ENCODE data around the gene PKP4.
A peak's percentile ranks its signal among the peaks of the same experiment; 100 is the strongest.

Gene PKP4

DNA sequence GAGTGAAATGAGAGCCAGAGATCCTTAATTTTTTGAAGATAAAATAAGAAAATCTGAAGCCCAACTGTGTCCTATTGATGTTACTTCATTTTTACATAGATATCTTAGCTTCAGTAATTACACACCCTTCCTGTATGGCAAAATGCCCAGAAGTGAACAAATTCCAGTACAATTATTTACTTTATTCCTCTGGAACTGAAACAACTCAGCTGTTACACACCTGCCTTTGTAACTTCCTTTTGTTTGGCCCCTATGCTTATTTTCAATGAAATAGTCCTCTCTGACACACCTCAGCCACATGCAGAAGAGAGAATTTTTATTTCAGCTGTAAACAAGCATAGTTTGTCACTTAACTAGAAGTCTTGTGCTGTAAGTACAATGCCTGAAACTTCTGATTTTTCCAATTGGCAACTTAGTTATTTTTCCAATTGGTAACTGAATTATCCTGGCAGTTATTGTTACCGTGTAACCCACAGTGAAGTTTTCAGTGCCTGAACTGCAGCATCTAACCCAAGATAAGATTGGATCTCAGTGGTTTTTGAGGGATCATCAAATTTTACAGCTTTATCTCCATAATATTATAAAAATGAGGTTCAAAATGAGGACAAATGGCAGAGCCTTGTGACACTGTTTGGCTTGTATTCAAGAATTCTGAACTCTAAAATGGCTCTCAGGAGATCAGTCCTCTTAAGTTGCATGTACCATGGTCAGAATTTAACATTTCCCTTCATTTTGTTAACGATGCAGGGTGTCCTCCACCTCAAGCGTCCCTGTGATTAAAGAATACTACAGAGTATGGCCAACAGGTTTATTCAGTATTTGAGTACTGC is 82.6 kb downstream of the PKP4 start:
- H3K4me3 Mint-ChIP-seq, result no peak overlapping the region
- H3K27ac Mint-ChIP-seq, result no peak overlapping the region
- peaks cover 8% of the 10 kb centered on the region for H3K4me1 Mint-ChIP-seq
- H3K36me3 Mint-ChIP-seq, result peaks cover 1% of the 10 kb centered on the region
- no peaks in the 10 kb centered on the region for H3K9me3 Mint-ChIP-seq
- H3K27me3 Mint-ChIP-seq, result no peaks in the 10 kb centered on the region

DNA sequence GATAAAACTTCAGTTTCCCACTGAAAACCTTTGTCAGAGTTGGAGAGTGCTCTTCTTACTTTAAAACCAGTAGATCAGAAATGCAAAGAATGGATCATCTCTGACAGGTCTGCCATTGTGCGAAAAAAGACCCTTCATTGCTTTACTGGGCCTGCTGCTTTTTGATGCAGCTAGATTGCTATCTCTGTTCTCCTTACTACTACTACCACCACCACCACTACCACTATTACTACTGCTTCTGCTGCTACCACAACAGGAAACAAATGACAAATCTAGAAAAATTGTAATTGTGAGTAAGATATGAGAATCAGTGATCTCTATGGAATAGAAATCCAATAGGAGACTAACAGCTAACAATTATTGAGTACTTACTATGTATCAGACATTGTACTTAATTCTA is 85.8 kb downstream of the PKP4 start:
- H3K27me3 Mint-ChIP-seq, result no peaks in the 10 kb centered on the region
- H3K4me1 Mint-ChIP-seq, result peaks cover 31% of the 10 kb centered on the region

DNA sequence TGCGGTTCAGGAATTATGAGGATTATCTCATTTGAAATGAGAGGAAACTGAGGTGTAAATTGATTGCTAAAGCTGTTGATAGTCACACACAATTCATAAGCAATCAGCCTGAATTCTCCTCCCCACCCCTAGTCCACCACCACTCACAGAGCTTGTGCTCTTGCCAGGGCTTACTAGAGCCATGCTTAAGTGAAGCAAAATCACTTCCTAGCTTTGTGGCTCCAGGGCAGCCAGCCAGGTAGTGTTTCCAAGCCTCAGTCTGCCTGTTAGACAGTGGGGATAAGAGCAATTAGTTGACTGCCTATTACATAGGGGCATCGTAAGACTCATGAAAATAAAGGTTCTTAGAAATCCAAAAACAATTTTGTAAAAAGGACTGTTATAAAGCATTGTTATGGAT is 87.2 kb downstream of the PKP4 start:
- Mint-ChIP-seq H3K9me3 (no peaks in the 10 kb centered on the region), H3K36me3 (peaks cover 6% of the 10 kb centered on the region), H3K27ac (no peak overlapping the region), H3K4me3 (no peak overlapping the region), H3K27me3 (no peaks in the 10 kb centered on the region), H3K4me1 (peaks cover 31% of the 10 kb centered on the region)

More for the DNA sequence above, 85.8 kb downstream of the PKP4 start:
- no peaks in the 10 kb centered on the region for H3K9me3 Mint-ChIP-seq
- no peak overlapping the region for H3K27ac Mint-ChIP-seq
- peaks cover 4% of the 10 kb centered on the region for H3K36me3 Mint-ChIP-seq
- H3K4me3 Mint-ChIP-seq, result no peak overlapping the region

DNA sequence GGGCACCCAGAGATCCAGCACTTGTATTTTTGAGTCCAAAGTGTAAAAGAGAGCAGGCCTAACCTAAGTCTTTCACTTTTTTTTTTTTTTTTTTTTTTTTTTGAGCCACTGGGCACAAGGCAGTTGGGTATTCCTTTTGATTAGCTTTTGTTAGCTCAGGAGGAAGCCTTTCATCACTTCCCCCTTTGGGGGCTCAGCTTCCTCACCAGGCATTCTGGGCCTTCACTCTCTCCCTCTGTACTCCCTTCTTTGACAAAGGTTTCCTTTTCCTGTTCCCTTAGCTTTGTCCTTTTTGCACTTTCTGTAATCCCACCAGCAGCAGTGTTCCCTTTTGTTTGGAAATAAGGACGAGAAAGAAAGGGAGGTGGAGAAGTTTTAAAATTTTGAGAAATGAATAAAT is 88.2 kb downstream of the PKP4 start:
- no peak overlapping the region for H3K27ac Mint-ChIP-seq
- no peaks in the 10 kb centered on the region for H3K27me3 Mint-ChIP-seq
- H3K9me3 Mint-ChIP-seq, result no peaks in the 10 kb centered on the region
- H3K4me3 Mint-ChIP-seq, result no peak overlapping the region
- peaks cover 11% of the 10 kb centered on the region for H3K36me3 Mint-ChIP-seq
- H3K4me1 Mint-ChIP-seq, result peaks cover 31% of the 10 kb centered on the region

DNA sequence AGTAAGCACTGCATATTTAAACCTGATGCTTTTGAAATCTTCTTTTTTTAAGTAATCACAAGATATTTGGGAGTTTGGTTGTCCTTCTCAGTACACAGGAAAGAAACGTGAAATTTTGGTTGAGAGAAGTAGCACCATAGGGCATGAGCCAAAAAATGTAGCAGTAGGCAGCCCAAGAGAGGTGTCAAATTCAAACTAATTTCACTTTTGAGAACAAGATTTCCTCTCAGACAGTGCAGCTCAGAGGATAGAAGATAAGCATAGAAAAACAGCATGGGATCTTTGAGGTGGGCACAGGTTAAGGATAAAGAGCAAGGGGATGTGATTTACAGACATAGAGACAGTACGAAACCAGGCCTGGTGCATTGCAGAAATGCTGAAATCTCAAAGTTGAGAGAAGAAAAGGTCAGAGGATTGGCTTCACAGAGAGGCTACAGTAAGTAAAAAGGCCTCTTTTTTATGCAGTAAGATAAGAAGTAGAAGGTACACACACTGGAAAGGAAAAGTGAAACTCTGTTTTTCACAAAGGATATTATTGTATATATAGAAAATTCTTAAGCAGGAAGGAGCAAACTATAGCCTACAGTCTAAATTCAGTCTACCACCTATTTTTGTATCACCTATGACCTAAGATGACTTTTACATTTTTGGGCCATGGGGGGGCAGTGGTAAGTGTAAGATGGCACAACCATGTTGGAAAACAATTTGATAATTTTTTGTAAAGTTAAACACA is 89.8 kb downstream of the PKP4 start:
- peaks cover 31% of the 10 kb centered on the region for H3K4me1 Mint-ChIP-seq
- H3K27me3 Mint-ChIP-seq, result no peaks in the 10 kb centered on the region
- peaks cover 10% of the 10 kb centered on the region for H3K36me3 Mint-ChIP-seq
- H3K4me3 Mint-ChIP-seq, result no peak overlapping the region
- no peaks in the 10 kb centered on the region for H3K9me3 Mint-ChIP-seq
- peak overlapping the region; percentile 5 for H3K27ac Mint-ChIP-seq

DNA sequence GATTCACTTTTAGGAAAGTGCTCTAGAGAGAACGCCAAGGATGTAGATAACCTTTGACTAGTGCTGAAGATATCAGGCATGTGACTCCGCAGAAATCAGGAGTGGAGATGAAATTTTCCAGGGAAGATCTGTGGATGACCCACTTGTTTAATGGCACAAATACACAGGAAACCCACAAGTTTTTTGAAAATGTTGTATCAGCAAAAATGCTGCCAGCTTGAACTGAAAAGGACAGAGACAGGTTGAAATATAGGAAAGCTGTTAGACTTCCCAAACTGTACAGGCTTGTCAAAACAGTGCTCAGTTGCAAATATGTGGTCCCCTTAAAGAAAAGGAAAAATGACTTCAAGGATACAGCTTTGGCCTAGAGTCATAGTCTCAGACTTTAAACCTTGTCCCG is 96.5 kb downstream of the PKP4 start:
- H3K27me3 Mint-ChIP-seq, result no peaks in the 10 kb centered on the region
- peaks cover 7% of the 10 kb centered on the region for H3K36me3 Mint-ChIP-seq
- H3K4me3 Mint-ChIP-seq, result no peak overlapping the region
- no peak overlapping the region for H3K27ac Mint-ChIP-seq
- no peaks in the 10 kb centered on the region for H3K9me3 Mint-ChIP-seq
- H3K4me1 Mint-ChIP-seq, result no peaks in the 10 kb centered on the region

DNA sequence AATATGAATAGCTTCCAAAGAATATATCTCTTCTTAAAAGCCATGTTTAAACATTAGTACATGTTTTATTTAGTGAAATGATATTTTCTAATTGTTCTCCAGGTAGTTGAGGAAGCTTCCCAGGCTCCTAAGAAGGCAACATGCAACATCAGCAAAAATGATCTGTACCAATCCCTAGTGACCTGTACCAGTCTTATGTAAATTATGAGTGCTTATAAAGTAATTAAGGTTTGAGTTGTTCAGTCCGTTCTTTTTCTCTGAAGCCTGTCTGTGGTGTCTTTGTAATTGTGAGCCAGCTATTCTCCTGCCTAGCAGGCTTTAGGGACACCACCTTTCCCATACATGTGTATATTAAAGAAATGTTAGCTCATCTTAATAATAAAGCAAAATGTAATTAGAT is 98.2 kb downstream of the PKP4 start:
- Mint-ChIP-seq H3K27me3 (no peaks in the 10 kb centered on the region), H3K9me3 (no peaks in the 10 kb centered on the region), H3K4me3 (no peak overlapping the region), H3K27ac (no peak overlapping the region), H3K36me3 (no peaks in the 10 kb centered on the region), H3K4me1 (no peaks in the 10 kb centered on the region)

DNA sequence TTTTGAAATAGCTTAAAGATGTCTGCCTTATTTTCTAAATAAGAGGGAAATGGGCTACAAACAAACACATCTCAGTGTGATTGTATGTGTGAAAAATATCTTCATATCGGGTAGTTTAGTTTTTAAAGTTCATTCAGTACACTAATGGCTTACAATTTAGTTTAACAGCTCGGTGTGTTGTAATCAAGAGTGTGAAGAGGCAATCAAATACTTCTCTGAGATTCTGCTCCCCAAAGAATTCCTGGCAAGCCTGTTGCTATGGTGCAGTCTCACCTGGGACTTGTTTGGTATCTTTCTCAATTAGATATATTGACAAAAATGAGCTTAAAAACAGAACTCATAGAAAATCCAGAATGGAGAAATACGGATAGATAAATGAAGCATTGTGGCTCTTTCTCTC is 99.4 kb downstream of the PKP4 start:
- Mint-ChIP-seq H3K27ac (no peak overlapping the region), H3K4me3 (no peak overlapping the region), H3K9me3 (no peaks in the 10 kb centered on the region), H3K4me1 (no peaks in the 10 kb centered on the region), H3K27me3 (no peaks in the 10 kb centered on the region), H3K36me3 (no peaks in the 10 kb centered on the region)

DNA sequence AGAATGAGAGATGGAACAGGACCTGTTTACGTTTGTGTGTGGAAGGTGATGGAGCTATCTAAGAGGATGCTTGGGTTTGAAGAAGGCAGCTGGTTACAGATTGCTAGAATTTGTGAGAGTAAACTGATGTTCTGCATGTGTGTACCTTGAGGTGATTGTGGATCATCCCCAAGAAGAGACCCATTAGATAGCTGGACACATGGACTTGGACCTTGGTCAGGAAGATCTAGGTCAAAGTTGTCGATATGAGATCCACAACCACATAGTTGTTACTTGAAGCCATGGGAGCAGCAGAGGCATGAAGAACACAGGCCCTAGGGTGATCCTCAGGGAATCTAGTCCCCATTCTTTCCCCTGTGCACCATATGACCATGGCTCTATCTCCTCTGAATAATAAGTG is 101.0 kb downstream of the PKP4 start:
- Mint-ChIP-seq H3K4me1 (no peaks in the 10 kb centered on the region), H3K27ac (no peak overlapping the region), H3K4me3 (no peak overlapping the region)

DNA sequence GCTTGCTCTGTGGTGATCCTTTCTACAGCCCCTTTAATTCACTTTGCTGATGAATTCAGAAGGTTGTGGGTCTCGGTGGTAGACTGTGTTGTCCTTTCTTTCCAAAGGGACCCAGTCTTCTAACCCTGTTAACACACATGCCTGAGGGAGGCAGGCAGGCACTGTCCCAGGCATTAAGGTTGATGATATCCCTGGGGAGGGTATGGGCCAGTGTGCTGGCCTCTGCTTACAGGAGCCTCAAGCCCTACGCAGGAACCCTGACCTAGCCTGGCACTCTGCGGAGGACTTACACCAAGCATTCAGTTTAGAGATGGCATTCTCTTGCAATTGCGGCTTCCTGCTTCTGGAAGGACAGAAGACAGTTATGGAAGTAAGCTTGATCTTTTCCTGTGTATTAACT is 102.5 kb downstream of the PKP4 start:
- H3K36me3 Mint-ChIP-seq, result peaks cover 1% of the 10 kb centered on the region
- no peak overlapping the region for H3K27ac Mint-ChIP-seq
- H3K27me3 Mint-ChIP-seq, result no peaks in the 10 kb centered on the region
- H3K9me3 Mint-ChIP-seq, result no peaks in the 10 kb centered on the region
- no peaks in the 10 kb centered on the region for H3K4me1 Mint-ChIP-seq
- no peak overlapping the region for H3K4me3 Mint-ChIP-seq

More for the DNA sequence above, 101.0 kb downstream of the PKP4 start:
- Mint-ChIP-seq H3K27me3 (no peaks in the 10 kb centered on the region), H3K36me3 (peaks cover 1% of the 10 kb centered on the region), H3K9me3 (no peaks in the 10 kb centered on the region)

DNA sequence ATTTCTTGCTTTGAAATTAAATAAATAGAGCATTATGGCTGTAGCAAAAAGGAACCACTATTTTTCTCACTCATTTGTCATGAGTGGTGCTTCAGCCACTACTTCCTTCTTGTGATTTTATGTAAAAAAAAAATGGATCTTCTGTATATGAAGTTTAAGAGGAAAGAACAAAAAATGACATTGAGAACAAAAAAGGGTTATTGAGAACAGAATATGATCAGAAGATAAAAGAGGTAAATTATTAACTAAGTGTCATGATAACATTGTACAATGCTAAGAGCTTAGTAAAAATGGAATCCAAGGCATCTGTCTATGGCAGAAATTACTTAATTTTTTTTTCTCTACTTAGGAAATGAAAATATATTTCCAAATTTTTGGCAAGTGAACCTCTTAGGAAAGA is 103.5 kb downstream of the PKP4 start:
- peaks cover 3% of the 10 kb centered on the region for H3K36me3 Mint-ChIP-seq
- H3K27me3 Mint-ChIP-seq, result no peaks in the 10 kb centered on the region
- H3K4me3 Mint-ChIP-seq, result no peak overlapping the region
- no peak overlapping the region for H3K27ac Mint-ChIP-seq
- H3K9me3 Mint-ChIP-seq, result no peaks in the 10 kb centered on the region
- no peaks in the 10 kb centered on the region for H3K4me1 Mint-ChIP-seq

DNA sequence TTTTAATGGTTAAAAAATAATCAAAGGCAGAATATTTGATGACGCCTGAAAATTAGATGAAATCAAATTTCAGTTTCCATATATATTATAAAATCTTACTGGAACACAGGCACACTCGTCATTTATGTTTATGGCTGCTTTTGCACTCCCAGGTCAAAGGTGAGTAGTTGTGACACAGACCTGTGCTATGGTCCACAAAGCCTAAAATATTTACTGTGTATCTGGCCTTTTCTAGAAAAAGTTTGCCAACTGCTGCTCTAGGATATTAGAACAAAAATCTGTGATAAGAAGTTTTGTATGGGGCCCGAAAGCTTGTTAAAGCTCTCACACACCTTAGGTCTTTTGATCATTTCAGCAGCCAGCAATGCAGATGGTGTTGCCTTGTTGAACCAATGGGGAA is 104.3 kb downstream of the PKP4 start:
- H3K9me3 Mint-ChIP-seq, result no peaks in the 10 kb centered on the region
- no peaks in the 10 kb centered on the region for H3K4me1 Mint-ChIP-seq
- H3K27ac Mint-ChIP-seq, result no peak overlapping the region
- H3K36me3 Mint-ChIP-seq, result peaks cover 3% of the 10 kb centered on the region
- H3K27me3 Mint-ChIP-seq, result no peaks in the 10 kb centered on the region
- no peak overlapping the region for H3K4me3 Mint-ChIP-seq

DNA sequence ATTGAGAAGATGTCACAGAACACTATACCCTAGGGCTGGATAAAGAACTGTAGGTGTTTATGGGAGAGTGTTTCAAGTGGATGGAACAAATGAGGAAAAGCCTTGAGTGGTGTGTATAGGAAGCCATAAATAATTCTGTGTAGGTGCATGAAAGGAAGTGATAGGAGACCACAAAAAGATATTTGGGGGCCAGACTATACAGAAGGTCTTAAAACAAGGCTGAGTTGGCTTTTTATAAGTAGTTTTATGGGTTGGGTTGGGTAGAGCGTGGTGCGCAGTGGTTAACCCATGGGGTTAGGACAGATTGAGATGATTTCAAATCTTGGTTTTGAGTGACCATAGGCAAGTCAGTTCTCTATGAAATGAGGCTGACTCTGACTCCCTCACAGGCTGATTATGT is 110.5 kb downstream of the PKP4 start:
- Mint-ChIP-seq H3K9me3 (peaks cover 13% of the 10 kb centered on the region), H3K4me3 (no peak overlapping the region), H3K36me3 (peaks cover 12% of the 10 kb centered on the region), H3K4me1 (no peaks in the 10 kb centered on the region), H3K27me3 (no peaks in the 10 kb centered on the region), H3K27ac (no peak overlapping the region)

DNA sequence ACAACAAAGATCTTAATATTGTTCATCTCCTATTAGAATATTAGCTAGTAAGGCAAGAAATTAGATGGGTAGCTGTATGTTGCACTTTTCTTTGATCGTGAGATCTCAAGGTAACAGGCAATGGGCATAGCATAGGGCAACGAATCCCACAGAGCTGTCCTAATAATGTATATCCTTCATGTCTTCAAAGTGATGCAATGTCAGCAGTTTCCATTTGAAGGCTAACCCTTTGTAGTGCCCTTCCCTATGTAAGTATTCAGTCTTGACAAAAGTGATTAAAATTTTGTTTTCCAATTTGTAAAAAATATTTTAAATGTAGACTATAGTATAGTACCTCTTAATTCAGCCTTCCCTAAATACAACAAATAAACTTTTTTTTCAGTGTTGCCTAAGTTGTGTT is 112.5 kb downstream of the PKP4 start:
- Mint-ChIP-seq H3K4me1 (no peaks in the 10 kb centered on the region), H3K36me3 (peaks cover 12% of the 10 kb centered on the region), H3K4me3 (no peak overlapping the region), H3K27ac (no peak overlapping the region), H3K9me3 (peaks cover 13% of the 10 kb centered on the region), H3K27me3 (no peaks in the 10 kb centered on the region)

DNA sequence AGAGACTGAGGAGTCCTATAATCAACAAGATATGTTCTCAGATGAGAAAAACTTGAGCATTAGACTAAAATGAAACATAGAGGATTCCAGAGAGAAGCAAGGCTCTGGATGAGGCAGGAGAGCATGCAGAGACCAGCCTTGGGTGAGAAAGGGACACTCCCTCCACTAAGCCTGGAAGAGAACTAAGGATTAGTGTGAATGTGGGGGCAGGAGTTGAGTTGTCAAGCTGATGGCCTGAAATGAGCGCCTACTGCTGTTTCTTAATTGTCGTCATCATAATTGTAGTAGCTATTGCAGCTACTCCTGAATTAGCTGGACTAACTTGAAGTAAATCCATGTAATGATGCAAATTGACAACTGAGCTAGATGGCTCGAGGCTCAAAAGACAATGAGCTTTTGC is 114.1 kb downstream of the PKP4 start:
- H3K36me3 Mint-ChIP-seq, result peaks cover 11% of the 10 kb centered on the region
- H3K4me3 Mint-ChIP-seq, result no peak overlapping the region
- H3K27me3 Mint-ChIP-seq, result no peaks in the 10 kb centered on the region
- no peaks in the 10 kb centered on the region for H3K4me1 Mint-ChIP-seq
- H3K9me3 Mint-ChIP-seq, result peaks cover 13% of the 10 kb centered on the region
- H3K27ac Mint-ChIP-seq, result no peak overlapping the region

DNA sequence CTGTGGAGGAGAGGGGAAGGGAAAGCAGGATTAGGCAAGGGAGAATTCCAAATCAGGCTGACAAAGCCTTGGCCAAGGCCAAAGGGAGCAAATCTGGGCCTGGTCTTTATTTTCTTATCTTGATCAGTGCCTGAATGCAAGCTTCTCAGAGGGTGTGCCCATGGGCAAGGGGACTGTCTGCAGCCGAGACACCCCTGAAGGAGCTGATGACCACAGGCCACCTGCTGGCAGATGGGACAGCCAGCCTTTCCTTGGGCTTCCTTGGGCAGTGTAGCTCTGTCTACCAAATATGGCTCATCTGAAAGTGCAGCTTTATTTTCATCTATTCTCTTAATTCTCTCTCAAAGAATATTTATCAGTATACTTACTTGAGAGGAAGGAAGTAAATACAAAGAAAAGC is 117.0 kb downstream of the PKP4 start:
- Mint-ChIP-seq H3K9me3 (peaks cover 13% of the 10 kb centered on the region), H3K36me3 (peaks cover 9% of the 10 kb centered on the region), H3K27me3 (no peaks in the 10 kb centered on the region), H3K4me1 (no peaks in the 10 kb centered on the region), H3K27ac (no peak overlapping the region), H3K4me3 (no peak overlapping the region)
